Neural cell (in vitro differentiated cells): Measurements from ENCODE around the gene LATS2. TPM values are rescaled to one million over a fixed set of nuclear protein-coding genes. Genes with fewer than 3 reads are reported as not detected.

Experiments
- H2AFZ ChIP-seq: fragments of 200-600, 300-800 bp; sonication (generic), shearing (Covaris generic); 2 replicates; pipeline ENCODE4 v1.6.0; 2014; ENCODE audit warnings: low read depth, mild to moderate bottlenecking, antibody characterized with exemption, low read length, moderate library complexity
- H3F3A ChIP-seq: fragments of 200-600 bp; shearing (Covaris generic); 2 replicates; pipeline ENCODE4 v1.6.1; 2016; ENCODE audit warnings: mild to moderate bottlenecking, moderate library complexity, mixed read lengths, antibody characterized with exemption, low read length; ENCODE audit not compliant: insufficient read depth, poor library complexity, severe bottlenecking
- H3K27ac ChIP-seq: fragments of 200-600, 300-800 bp; sonication (generic), shearing (Covaris generic); 2 replicates; pipeline ENCODE4 v1.5.1; 2014; ENCODE audit warnings: mild to moderate bottlenecking, low read length, moderate library complexity
- H3K27me3 ChIP-seq: fragments of 300-800, 200-600 bp; sonication (generic), shearing (Covaris generic); 2 replicates; pipeline ENCODE4 v1.6.0; 2014; ENCODE audit warnings: mild to moderate bottlenecking, low read depth, low read length, moderate library complexity; ENCODE audit not compliant: insufficient read depth
- H3K36me3 ChIP-seq: fragments of 300-800, 200-600 bp; sonication (generic), shearing (Covaris generic); 2 replicates; pipeline ENCODE4 v1.5.1; 2014; ENCODE audit warnings: mild to moderate bottlenecking, antibody characterized with exemption, low read length, moderate library complexity; ENCODE audit not compliant: insufficient read depth
- H3K4me2 ChIP-seq: fragments of 300-800, 200-600 bp; sonication (generic), shearing (Covaris generic); 2 replicates; pipeline ENCODE4 v1.6.0; 2014; ENCODE audit warnings: mild to moderate bottlenecking, low read length
- H3K4me3 ChIP-seq: fragments of 300-800, 200-600 bp; sonication (generic), shearing (Covaris generic); 2 replicates; pipeline ENCODE4 v1.5.1; 2014; ENCODE audit warnings: mild to moderate bottlenecking, low read length, moderate library complexity
- H3K79me2 ChIP-seq: fragments of 200-600 bp; shearing (Covaris generic); replicated peaks from 2 replicates; pipeline ENCODE4 v1.6.0; 2014; ENCODE audit warnings: mild to moderate bottlenecking, low read length, moderate library complexity; ENCODE audit not compliant: insufficient read depth
- H3K9ac ChIP-seq: fragments of 300-800, 200-600 bp; sonication (generic), shearing (Covaris generic); 2 replicates; pipeline ENCODE4 v1.6.1; 2016; ENCODE audit warnings: mild to moderate bottlenecking, low read length, mixed read lengths
- H3K9me2 ChIP-seq: fragments of 200-600 bp; shearing (Covaris generic); 2 replicates; pipeline ENCODE4 v1.6.1; 2016; ENCODE audit warnings: mild to moderate bottlenecking, low read length, mixed read lengths; ENCODE audit not compliant: insufficient read depth
- H3K9me3 ChIP-seq: fragments of 200-600, 300-800 bp; sonication (generic), shearing (Covaris generic); 2 replicates; pipeline ENCODE4 v1.6.1; 2016; ENCODE audit warnings: mild to moderate bottlenecking, mixed run types, low read length, moderate library complexity, mixed read lengths
- H4K20me1 ChIP-seq: fragments of 200-600 bp; shearing (Covaris generic); 2 replicates; pipeline ENCODE4 v1.6.1; 2016; ENCODE audit warnings: mild to moderate bottlenecking, mixed run types; ENCODE audit not compliant: insufficient read depth
- CTCF ChIP-seq: fragments of 450-650 bp; IDR thresholded peaks from 2 replicates; pipeline ENCODE4 v1.5.1; 2014; ENCODE audit warnings: antibody characterized with exemption, mild to moderate bottlenecking, moderate library complexity; ENCODE audit not compliant: poor library complexity, severe bottlenecking
- EP300 ChIP-seq: fragments of 450-650 bp; conservative IDR thresholded peaks from 2 replicates; pipeline ENCODE4 v1.6.1; 2014; ENCODE audit warnings: antibody characterized with exemption, mild to moderate bottlenecking, moderate library complexity; ENCODE audit not compliant: poor library complexity, severe bottlenecking
- EZH2 ChIP-seq: fragments of 200-600, 300-800 bp; shearing (Covaris generic), sonication (generic); IDR thresholded peaks from 2 replicates; pipeline ENCODE4 v1.6.1; 2014; ENCODE audit warnings: antibody characterized with exemption, low read length, borderline replicate concordance, mild to moderate bottlenecking; ENCODE audit not compliant: insufficient read depth, poor library complexity, severe bottlenecking
- MXI1 ChIP-seq: fragments of 450-650 bp; conservative IDR thresholded peaks from 2 replicates; pipeline ENCODE4 v1.6.1; 2014; ENCODE audit warnings: antibody characterized with exemption, mild to moderate bottlenecking; ENCODE audit not compliant: poor library complexity, severe bottlenecking
- POLR2AphosphoS5 ChIP-seq: IDR thresholded peaks from 2 replicates; pipeline ENCODE4 v1.6.1; 2012
- RAD21 ChIP-seq: fragments of 450-650 bp; conservative IDR thresholded peaks from 2 replicates; pipeline ENCODE4 v1.6.1; 2014; ENCODE audit warnings: antibody characterized with exemption, mild to moderate bottlenecking, moderate library complexity
- SMC3 ChIP-seq: fragments of 450-650 bp; conservative IDR thresholded peaks from 2 replicates; pipeline ENCODE4 v1.6.1; 2014; ENCODE audit warnings: antibody characterized with exemption, mild to moderate bottlenecking, moderate library complexity; ENCODE audit not compliant: poor library complexity
- TAF1 ChIP-seq: IDR thresholded peaks from 2 replicates; pipeline ENCODE4 v1.6.1; 2012; ENCODE audit warnings: low read depth
- polyA plus RNA-seq: library from polyadenylated mRNA; depleted of rRNA; stranded (reverse); fragments of >200 nt; gene quantifications from 2 replicates; pipeline ENCODE4 v1.2.3, GENCODE V29; 2014
- TF ChIP-seq, protein P1 (sequence below): IDR thresholded peaks from 2 replicates; pipeline ENCODE4 v1.6.1; 2012; ENCODE audit warnings: borderline replicate concordance

The LATS2 gene
- polyA plus RNA-seq, 1 donor from 2014 or later, result 2.6 TPM

- TF ChIP-seq RAD21 (no peak), CTCF (peak; percentile 17)
- Histone ChIP-seq H3K36me3 (no peaks in the 10 kb centered on the region), H3K9ac (peak overlapping the region; percentile 62), H2AFZ (no peak overlapping the region), H3K9me2 (no peaks in the 10 kb centered on the region), H3K4me3 (peak overlapping the region; percentile 79), H3F3A (no peaks in the 10 kb centered on the region), H4K20me1 (no peaks in the 10 kb centered on the region), H3K27ac (no peak overlapping the region), H3K79me2 (peaks cover 42% of the 10 kb centered on the region), H3K27me3 (peaks cover 7% of the 10 kb centered on the region), H3K4me2 (no peak overlapping the region), H3K9me3 (no peaks in the 10 kb centered on the region)
Observed at GRCh38 chr13:21060338-21061028, 903 bp downstream of the LATS2 start.

GRCh38 chr13:21059641-21060337 is 1.6 kb downstream of the LATS2 start:
- no peak overlapping the region for H2AFZ ChIP-seq
- H3K79me2 ChIP-seq, result peaks cover 48% of the 10 kb centered on the region
- no peaks in the 10 kb centered on the region for H3K9me3 ChIP-seq
- H3K9me2 ChIP-seq, result no peaks in the 10 kb centered on the region
- peak overlapping the region; percentile 79 for H3K4me3 ChIP-seq
- H3K27ac ChIP-seq, result no peak overlapping the region
- TF ChIP-seq CTCF (no peak), MXI1 (no peak), POLR2AphosphoS5 (no peak), TAF1 (no peak), EP300 (no peak), EZH2 (no peak), RAD21 (no peak), SMC3 (no peak)
- TF ChIP-seq, protein P1, sequence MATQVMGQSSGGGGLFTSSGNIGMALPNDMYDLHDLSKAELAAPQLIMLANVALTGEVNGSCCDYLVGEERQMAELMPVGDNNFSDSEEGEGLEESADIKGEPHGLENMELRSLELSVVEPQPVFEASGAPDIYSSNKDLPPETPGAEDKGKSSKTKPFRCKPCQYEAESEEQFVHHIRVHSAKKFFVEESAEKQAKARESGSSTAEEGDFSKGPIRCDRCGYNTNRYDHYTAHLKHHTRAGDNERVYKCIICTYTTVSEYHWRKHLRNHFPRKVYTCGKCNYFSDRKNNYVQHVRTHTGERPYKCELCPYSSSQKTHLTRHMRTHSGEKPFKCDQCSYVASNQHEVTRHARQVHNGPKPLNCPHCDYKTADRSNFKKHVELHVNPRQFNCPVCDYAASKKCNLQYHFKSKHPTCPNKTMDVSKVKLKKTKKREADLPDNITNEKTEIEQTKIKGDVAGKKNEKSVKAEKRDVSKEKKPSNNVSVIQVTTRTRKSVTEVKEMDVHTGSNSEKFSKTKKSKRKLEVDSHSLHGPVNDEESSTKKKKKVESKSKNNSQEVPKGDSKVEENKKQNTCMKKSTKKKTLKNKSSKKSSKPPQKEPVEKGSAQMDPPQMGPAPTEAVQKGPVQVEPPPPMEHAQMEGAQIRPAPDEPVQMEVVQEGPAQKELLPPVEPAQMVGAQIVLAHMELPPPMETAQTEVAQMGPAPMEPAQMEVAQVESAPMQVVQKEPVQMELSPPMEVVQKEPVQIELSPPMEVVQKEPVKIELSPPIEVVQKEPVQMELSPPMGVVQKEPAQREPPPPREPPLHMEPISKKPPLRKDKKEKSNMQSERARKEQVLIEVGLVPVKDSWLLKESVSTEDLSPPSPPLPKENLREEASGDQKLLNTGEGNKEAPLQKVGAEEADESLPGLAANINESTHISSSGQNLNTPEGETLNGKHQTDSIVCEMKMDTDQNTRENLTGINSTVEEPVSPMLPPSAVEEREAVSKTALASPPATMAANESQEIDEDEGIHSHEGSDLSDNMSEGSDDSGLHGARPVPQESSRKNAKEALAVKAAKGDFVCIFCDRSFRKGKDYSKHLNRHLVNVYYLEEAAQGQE, result no peak
- H3F3A ChIP-seq, result no peaks in the 10 kb centered on the region
- peaks cover 7% of the 10 kb centered on the region for H3K27me3 ChIP-seq
- no peaks in the 10 kb centered on the region for H4K20me1 ChIP-seq
- H3K36me3 ChIP-seq, result no peaks in the 10 kb centered on the region
- peak overlapping the region; percentile 62 for H3K9ac ChIP-seq
- H3K4me2 ChIP-seq, result no peak overlapping the region
